Uterus (tissue), 4 donors: ENCODE data around the gene TC2N. TPM values are rescaled to one million over a fixed set of nuclear protein-coding genes. Genes with fewer than 3 reads are reported as not detected.

Experiments used
- DNase-seq, 2 donors: peaks; one replicate each; pipeline ENCODE4 v3.0.0-alpha.2; 2019 to 2020
- H3K27ac ChIP-seq, 2 donors: fragments of 200-600 bp; sonication (generic); 1 replicate in 1 of 2; 2 replicates in 1 of 2; pipeline ENCODE4 v1.5.1; 2016 to 2018
- H3K27me3 ChIP-seq, 2 donors: fragments of 200-600 bp; sonication (generic); one replicate each; pipeline ENCODE4 v1.5.1; 2018 to 2019; ENCODE audit warnings: control low read depth in 1 of 2
- H3K36me3 ChIP-seq, 2 donors: fragments of 200-600 bp; sonication (generic); one replicate each; pipeline ENCODE4 v1.5.1; 2019; ENCODE audit warnings: control low read depth in 1 of 2
- H3K4me1 ChIP-seq, 2 donors: fragments of 200-600 bp; sonication (generic); one replicate each; pipeline ENCODE4 v1.5.1; 2018 to 2019; ENCODE audit warnings: control low read depth in 1 of 2
- H3K4me3 ChIP-seq, 2 donors: fragments of 200-600 bp; sonication (generic); 1 replicate in 1 of 2; 2 replicates in 1 of 2; pipeline ENCODE4 v1.5.1; 2018 to 2019; ENCODE audit warnings: mild to moderate bottlenecking in 1 of 2
- H3K9me3 ChIP-seq, 2 donors: fragments of 200-600 bp; sonication (generic); one replicate each; pipeline ENCODE4 v1.5.1; 2019; ENCODE audit warnings: control low read depth in 1 of 2
- CTCF ChIP-seq, 4 experiments: fragments of 200-600 bp in 2 of 4; fragments of 450-650 bp in 2 of 4; sonication (generic) in 2 of 4; IDR thresholded peaks; one replicate each; pipeline ENCODE4 v1.5.1; 2016 to 2019; ENCODE audit warnings: antibody characterized with exemption in 4 of 4, mild to moderate bottlenecking in 2 of 4, moderate library complexity in 1 of 4
- POLR2A ChIP-seq, 2 donors: fragments of 450-650 bp; IDR thresholded peaks; one replicate each; pipeline ENCODE4 v1.6.1; 2016; ENCODE audit warnings: antibody characterized with exemption in 2 of 2, mild to moderate bottlenecking in 1 of 2, moderate library complexity in 1 of 2
- intact Hi-C: fragments of 100-400 bp; cut with DNase I; formaldehyde crosslinking; loops from one replicate; pipeline ENCODE4 v1.15.1; 2023; ENCODE audit warnings: low total_unique reads
- total RNA-seq, 4 donors: library from RNA; depleted of rRNA in 3 of 4; stranded (reverse); fragments of >200 nt in 3 of 4; gene quantifications; one replicate each; pipeline versions ENCODE4 v1.1.0 to v1.2.4, GENCODE V29; 2014 to 2023
- donor health status: DM: yes; HTN: yes; CAD: no.

TC2N gene
- total RNA-seq, 4 donors from 2014 or later = 25.4 to 79.1 (median 36.5) TPM

GRCh38 chr14:91750634-91751198, 116.6 kb downstream of the TC2N start:
- TF ChIP-seq CTCF (IDR thresholded peaks at IDR 0.05) = no peak
- TF ChIP-seq POLR2A (IDR thresholded peaks at IDR 0.05) = no peak
- Histone ChIP-seq H3K36me3 (no peaks in the 10 kb centered on the region), H3K4me1 (no peaks in the 10 kb centered on the region), H3K27ac (no peak overlapping the region), H3K9me3 (no peaks in the 10 kb centered on the region), H3K27me3 (no peaks in the 10 kb centered on the region), H3K4me3 (no peak overlapping the region)
- no peak for DNase-seq
- intact Hi-C loops = no loop called here

- TF ChIP-seq POLR2A (IDR thresholded peaks at IDR 0.05) (no peak), CTCF (IDR thresholded peaks at IDR 0.05) (no peak)
These were observed 117.5 kb downstream of the TC2N start for GRCh38 chr14:91749868-91750267.

GRCh38 chr14:91748049-91748448, 119.3 kb downstream of the TC2N start:
- no peak for TF ChIP-seq CTCF (IDR thresholded peaks at IDR 0.05)
- no peak for TF ChIP-seq POLR2A (IDR thresholded peaks at IDR 0.05)
- no peak overlapping the region for H3K4me3 ChIP-seq
- no peaks in the 10 kb centered on the region for H3K27me3 ChIP-seq
- no peaks in the 10 kb centered on the region for H3K9me3 ChIP-seq
- H3K27ac ChIP-seq = no peak overlapping the region
- H3K36me3 ChIP-seq = no peaks in the 10 kb centered on the region
- intact Hi-C loops = no loop called here
- no peak for DNase-seq
- no peaks in the 10 kb centered on the region for H3K4me1 ChIP-seq

More at GRCh38 chr14:91749868-91750267, 117.5 kb downstream of the TC2N start:
- H3K9me3 ChIP-seq = no peaks in the 10 kb centered on the region
- DNase-seq = no peak
- H3K4me3 ChIP-seq = no peak overlapping the region
- H3K27me3 ChIP-seq = no peaks in the 10 kb centered on the region
- H3K27ac ChIP-seq = no peak overlapping the region
- H3K4me1 ChIP-seq = no peaks in the 10 kb centered on the region
- no peaks in the 10 kb centered on the region for H3K36me3 ChIP-seq
- intact Hi-C loops = no loop called here

- H3K4me1 ChIP-seq = no peaks in the 10 kb centered on the region
- H3K4me3 ChIP-seq = no peak overlapping the region
- no peaks in the 10 kb centered on the region for H3K27me3 ChIP-seq
- no peak overlapping the region for H3K27ac ChIP-seq
- H3K36me3 ChIP-seq = no peaks in the 10 kb centered on the region
- H3K9me3 ChIP-seq = no peaks in the 10 kb centered on the region
- TF ChIP-seq CTCF (IDR thresholded peaks at IDR 0.05) = no peak
- no peak for TF ChIP-seq POLR2A (IDR thresholded peaks at IDR 0.05)
- intact Hi-C loops = no loop called here
- DNase-seq = no peak
These were observed 122.0 kb downstream of the TC2N start for GRCh38 chr14:91745344-91745743.

GRCh38 chr14:91744068-91744480, 123.3 kb downstream of the TC2N start:
- Histone ChIP-seq H3K4me1 (no peaks in the 10 kb centered on the region), H3K27ac (no peak overlapping the region), H3K9me3 (no peaks in the 10 kb centered on the region), H3K36me3 (no peaks in the 10 kb centered on the region), H3K4me3 (no peak overlapping the region), H3K27me3 (no peaks in the 10 kb centered on the region)
- TF ChIP-seq POLR2A (IDR thresholded peaks at IDR 0.05) (no peak), CTCF (IDR thresholded peaks at IDR 0.05) (no peak)
- intact Hi-C loops = no loop called here
- no peak for DNase-seq
